HTR-8/SVneo (cell line): ENCODE measurements around the gene PRDM16.

ENCODE experiments used
- DNase-seq: peaks from one replicate; pipeline ENCODE4 v3.0.0; 2011; ENCODE audit warnings: low spot score, mixed read lengths; ENCODE audit not compliant: insufficient read length
- FAIRE-seq: peaks from 2 replicates; lab custom pipeline; 2011; peaks lifted over from hg19 to GRCh38; lab: Jason Lieb, UNC

Gene PRDM16

DNA sequence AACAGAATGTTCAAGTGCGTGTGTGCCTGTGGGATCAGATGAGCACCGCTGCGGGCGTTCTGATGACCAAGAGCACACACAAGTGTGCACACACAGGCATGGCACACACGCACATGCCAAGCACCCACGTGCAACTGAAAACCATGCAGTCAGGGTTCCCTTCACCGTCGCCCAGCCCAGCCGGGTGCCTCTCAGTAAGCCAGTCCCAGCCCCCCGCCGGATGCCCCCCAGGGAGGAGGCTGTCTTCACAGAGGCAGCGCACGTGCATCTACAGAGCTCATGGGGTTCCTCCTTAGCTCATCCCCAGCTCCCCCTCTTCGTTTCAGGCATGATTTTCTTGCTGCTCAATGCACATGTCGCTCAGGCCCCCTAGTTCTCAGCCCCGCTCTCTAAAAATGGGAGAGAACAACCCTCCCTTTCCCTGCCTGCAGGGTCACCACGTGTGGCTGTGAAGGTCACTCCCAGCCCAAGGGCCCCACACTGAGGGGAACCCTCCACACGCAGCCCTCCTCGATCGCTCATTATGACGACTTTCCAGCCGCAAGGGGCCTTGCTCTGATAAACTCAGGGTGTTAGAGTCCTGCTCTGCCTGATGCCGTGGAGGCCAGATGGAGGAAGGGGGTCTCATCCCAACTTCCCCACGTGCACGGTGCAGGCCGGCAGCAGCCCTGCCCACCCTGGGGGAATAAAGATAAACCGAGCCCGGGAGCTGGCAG, 355.1 kb downstream of the PRDM16 start:
- FAIRE-seq (no peak), DNase-seq (no peak)

DNA sequence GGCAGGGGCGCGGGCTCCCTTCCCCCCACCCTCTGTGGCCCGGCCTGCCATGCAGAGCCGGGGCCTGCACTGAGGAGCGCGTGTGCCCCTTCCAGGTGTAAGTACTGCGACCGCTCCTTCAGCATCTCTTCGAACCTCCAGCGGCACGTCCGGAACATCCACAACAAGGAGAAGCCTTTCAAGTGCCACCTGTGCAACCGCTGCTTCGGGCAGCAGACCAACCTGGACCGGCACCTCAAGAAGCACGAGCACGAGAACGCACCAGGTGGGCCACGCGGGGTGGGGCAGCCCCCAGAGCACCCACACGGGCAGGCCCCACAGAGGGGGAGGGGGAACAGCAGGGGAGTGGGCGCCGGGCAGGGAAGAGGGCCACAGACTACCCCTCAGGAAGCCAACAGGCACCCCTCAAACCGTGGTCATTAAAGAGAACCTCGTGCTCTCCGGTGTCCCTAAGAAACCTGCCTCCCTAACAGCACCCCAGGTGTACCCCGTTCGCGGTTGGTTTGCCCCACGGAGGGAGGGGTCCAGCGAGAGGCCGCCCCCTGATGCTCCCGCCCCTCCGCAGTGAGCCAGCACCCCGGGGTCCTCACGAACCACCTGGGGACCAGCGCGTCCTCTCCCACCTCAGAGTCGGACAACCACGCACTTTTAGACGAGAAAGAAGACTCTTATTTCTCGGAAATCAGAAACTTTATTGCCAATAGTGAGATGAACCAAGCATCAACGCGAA, 356.6 kb downstream of the PRDM16 start:
- FAIRE-seq: no peak
- DNase-seq: no peak

DNA sequence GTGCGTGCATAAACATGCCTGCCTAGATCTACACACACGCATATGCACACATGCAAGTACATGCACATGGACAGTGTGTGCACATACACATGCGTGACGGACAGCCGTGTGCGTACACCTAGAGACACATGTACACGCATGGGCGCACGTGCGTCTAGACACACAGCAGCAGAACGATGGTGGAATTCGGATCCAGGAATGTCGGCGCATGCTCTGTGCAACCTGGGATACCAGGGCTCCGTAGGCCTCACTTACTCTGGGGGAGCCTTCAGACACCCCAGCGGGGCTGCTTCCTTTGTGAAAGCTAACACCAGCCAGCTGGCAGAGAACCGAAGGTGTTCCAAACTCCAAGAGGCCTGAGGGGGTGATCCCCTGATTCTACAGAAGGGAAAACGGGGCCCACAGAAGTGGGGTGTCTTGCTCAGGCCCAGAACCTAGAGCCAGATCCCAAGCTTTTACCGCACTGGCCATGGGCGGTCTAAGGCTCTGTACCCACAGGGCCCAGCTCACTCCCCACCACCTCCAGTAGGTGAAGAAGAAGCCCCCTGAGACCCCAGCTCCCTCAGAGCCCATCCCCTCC, 358.0 kb downstream of the PRDM16 start:
- FAIRE-seq (no peak), DNase-seq (no peak)

DNA sequence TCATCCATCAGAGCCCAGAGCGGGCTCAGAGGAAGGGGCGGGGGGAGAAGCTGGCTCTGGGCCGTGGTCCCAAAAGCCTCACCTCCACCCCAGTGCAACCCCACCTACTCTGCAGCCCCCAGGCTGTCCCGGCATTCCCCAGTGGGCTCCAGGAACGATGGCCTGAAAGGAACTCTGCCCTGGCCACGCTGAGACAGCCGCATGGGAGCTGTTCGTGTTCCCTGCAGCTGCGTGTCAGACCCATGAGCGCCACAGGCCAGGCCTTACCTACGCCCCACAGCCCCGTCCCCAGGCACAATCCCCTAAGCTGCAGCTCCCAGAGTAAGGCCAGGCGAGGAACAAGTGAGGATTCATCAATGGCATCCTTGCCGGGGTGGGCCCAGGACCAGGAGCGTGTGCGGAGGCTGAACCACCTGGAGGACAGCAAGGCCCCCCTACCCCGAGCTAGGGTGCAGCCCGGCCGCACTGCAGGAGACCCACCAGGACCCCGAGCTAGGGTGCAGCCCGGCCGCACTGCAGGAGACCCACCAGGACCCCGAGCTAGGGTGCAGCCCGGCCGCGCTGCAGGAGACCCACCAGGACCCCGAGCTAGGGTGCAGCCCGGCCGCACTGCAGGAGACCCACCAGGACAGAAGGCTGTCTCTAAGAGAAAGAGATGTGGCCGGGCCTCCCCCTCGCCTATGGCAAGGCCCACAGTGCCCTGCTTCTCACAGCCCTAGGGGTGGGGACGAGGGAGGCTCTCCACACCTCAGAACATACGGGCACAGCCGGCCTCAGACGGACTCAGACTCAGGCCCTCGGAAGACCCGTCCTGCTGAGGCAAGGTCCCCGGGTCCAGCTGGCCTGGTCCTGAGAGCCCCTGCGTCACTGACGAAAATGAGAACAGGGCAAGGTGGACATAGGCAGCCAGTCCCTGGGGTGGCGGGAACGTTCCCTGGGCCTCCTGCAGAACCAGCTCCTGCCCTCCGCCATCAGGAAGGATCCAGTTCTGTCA, 359.0 kb downstream of the PRDM16 start:
- DNase-seq: no peak
- no peak for FAIRE-seq

DNA sequence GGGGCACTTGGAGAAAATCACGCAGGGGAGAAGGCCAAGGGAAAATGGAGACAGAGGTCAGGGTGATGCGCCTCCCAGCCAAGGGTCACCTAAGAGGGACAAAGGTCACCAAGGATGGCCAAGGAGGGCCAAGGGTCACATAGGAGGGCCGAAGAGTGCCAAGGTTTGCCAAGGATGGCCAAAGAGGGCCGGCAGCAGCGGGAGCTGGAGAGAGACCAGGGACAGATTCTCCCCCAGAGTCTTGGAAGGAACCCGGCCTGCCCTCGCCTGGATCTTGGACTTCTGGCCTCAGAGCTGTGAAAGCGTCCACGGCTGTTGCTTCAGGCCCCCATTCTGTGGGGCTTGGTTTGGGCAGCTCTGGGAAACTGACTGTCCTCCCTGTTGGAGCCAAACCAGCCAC, 359.9 kb downstream of the PRDM16 start:
- no peak for DNase-seq

GRCh38 chr1:3429320-3429719, 360.3 kb downstream of the PRDM16 start:
- no peak for FAIRE-seq

More for the DNA sequence above, 359.9 kb downstream of the PRDM16 start:
- FAIRE-seq: no peak

DNA sequence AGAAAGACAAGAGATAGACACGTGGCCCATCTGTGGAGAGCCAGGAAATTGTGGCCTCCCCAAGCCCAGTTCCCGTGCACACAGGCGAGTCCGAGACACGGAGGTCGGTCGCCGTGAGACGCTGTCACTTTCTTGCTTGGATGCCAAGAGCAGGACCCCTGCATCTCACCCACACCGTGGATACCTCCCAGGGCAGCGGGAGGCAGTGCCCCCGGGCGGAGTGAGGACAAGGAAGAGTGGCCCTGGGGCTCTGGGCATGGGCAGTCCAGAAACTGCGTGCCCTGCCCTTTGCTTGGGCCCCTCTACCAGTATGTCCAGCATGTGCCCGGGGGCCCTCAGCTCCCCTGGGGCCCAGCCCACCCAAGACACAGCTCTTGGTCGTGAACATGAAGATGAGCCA, 360.8 kb downstream of the PRDM16 start:
- FAIRE-seq: no peak
- no peak for DNase-seq

More at GRCh38 chr1:3429320-3429719, 360.3 kb downstream of the PRDM16 start:
- DNase-seq: no peak

- no peak for FAIRE-seq
Measured at GRCh38 chr1:3430406-3430805, 361.4 kb downstream of the PRDM16 start.

DNA sequence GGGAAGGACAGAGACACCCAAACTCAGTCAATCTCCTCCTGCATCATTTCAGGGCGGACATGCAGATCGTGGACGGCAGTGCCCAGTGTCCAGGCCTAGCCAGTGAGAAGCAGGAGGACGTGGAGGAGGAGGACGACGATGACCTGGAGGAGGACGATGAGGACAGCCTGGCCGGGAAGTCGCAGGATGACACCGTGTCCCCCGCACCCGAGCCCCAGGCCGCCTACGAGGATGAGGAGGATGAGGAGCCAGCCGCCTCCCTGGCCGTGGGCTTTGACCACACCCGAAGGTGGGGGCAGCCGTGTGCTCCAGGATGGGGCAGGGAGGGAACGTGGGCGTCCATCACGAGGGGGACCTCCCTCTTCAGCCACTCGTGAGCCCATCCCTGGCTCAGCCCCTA, 361.8 kb downstream of the PRDM16 start:
- DNase-seq (no peak), FAIRE-seq (no peak)

More at GRCh38 chr1:3430406-3430805, 361.4 kb downstream of the PRDM16 start:
- no peak for DNase-seq

DNA sequence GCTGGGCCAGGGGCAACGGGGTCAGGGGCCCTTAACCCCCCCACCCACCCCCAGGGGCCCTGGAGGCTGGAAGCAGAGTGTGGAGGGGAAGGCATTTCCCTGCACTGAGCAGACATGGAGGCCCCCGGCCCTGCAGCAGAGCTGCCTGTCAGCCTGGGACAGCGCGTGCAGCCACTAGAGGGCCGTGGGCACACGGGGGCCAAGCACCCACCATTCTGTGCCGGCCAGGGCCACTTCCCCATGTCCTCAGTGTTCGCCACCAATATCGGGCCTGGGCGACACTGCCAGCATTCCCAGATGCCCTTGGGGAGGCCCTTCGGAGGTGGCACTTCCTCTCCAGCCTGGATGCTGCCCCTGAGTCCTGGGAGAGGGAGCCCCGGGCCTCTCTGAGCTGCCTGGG, 362.3 kb downstream of the PRDM16 start:
- DNase-seq (peak; percentile 26), FAIRE-seq (no peak)

- FAIRE-seq (no peak), DNase-seq (no peak)
Measured at GRCh38 chr1:3431686-3432085, 362.7 kb downstream of the PRDM16 start.

GRCh38 chr1:3432306-3432705, 363.3 kb downstream of the PRDM16 start:
- DNase-seq: no peak
- FAIRE-seq: no peak

DNA sequence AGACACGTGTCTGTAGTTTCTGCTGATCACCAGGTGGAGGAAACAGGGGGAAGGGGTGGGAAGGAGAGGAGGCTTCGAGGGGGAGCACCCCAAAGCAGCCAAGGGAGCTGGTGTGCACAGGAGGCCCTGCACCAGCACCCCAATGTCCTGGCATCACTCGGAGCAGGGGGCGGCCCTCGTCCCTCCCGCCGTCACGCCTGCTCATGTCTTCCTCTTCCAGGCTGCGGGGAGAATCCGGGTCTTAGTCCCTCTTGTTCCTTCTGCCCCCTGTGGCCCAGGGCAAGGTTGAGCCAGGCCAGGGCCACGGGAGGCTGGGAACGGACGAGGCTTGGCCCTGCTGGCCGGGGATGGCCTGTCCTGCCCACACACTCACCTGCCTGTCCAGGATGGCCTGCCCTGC, 364.1 kb downstream of the PRDM16 start:
- DNase-seq (no peak), FAIRE-seq (no peak)

- FAIRE-seq: no peak
- DNase-seq: no peak
Measured at GRCh38 chr1:3433596-3434320, 364.8 kb downstream of the PRDM16 start.

GRCh38 chr1:3434406-3435110, 365.6 kb downstream of the PRDM16 start:
- FAIRE-seq: no peak
- DNase-seq: no peak

DNA sequence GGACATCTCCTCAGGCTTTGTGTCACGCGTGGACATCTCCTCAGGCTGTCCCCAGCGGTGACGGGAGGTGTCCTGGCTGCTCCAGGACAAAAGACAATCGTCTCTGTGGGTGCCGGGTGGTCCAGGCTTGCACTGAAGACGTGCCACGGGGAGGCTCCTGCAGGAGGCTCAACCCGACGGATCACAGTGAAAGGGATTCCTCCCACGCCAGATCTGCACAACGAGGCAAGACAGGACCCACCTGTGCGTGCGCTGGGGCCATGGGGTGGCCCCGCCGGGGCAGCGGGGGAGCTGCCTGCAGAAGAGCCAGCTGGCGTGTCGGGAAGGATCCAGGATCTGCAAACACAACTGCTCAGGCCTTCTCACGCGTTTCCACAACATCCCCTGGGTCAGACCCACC, 366.7 kb downstream of the PRDM16 start:
- FAIRE-seq: no peak
- no peak for DNase-seq

DNA sequence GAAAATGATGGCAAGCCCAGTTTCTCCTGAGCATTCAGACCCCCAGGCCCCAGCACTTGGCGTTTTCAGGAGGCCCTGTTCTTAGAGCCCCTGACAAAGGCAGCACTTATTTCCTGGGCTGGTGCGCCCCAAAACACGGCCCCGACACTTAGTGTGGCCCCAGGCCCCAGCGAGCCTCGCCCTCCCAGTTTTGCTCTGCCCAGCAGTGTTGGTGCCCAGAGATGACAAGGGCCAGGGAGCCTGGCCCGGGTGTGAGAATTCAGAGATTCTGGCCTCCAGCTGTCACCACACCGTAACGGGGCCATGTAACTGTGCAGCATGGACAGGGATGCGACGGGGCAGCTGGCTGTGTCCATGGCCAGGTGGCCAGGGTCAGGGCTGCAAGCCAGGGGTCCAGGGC, 367.4 kb downstream of the PRDM16 start:
- DNase-seq: no peak
- FAIRE-seq: no peak

DNA sequence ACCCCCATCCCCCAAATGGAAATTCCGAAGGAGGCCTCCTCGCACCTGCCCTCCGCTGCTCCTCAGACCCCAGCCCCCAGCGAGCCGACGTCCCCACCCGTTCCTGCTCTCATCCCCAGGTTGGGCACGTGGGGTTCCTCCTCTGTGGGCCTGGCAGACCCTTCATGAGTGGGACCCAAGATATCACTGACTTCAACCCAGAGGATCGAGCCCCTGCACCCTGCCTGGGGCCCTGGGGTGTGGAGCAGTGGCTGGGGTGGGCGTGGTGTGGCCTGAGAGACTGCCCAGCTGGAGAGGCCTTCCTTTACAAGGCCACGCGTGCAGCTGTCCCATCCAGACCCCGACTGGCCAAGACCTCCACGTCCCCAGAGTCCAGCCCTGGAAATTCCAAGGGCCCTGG, 367.9 kb downstream of the PRDM16 start:
- FAIRE-seq (no peak), DNase-seq (no peak)

DNA sequence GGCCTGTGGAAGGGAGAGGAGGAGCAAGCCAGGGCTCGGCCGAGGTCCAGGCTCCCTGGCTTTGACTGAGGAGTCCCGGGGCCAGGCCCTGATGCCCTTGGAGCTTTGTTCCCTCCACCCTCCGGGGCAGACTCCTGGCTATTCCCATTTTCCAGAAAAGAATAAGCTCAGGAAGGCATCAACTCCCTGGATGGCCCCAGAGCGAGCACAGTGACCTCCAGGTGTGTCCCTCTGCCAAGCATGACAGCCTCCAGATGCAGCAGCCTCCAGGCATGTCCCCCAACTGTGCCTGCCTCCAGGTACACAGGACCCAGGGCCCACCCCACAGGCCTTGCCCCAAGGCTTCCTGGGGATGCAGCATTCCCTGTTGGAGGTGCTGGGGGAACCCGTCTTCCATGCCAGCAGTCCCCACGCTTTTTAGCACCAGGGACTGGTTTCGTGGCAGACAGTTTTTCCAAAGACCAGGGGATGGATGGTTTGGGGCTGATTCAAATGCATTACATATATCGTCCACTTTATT, 369.7 kb downstream of the PRDM16 start:
- no peak for DNase-seq
- FAIRE-seq: no peak
